Heart right ventricle (tissue), 16 donors: ENCODE measurements around the gene LCE3E. TPM values are rescaled to one million over a fixed set of nuclear protein-coding genes. Genes with fewer than 3 reads are reported as not detected.

Source experiments
- ATAC-seq, 8 donors: fragments of 200-7000 bp; cut with Tn5 transposase; one replicate each; pipeline ENCODE4 v1.9.1; 2020; ENCODE audit warnings: mild to moderate bottlenecking in 8 of 8, moderate library complexity in 8 of 8, moderate number of reproducible peaks in 1 of 8
- DNase-seq, 2 donors: peaks; one replicate each; pipeline ENCODE4 v3.0.0-alpha.2; 2020
- H3K27ac ChIP-seq, 10 donors: fragments of 200-600 bp; sonication (generic) in 2 of 10; one replicate each; pipeline versions ENCODE4 v1.5.0 to v1.8.0; 2020 to 2022; ENCODE audit warnings: mild to moderate bottlenecking in 3 of 10
- H3K27me3 ChIP-seq, 7 donors: fragments of 200-600 bp; one replicate each; pipeline ENCODE4 v1.8.0; 2021 to 2022; ENCODE audit warnings: mild to moderate bottlenecking in 2 of 7
- H3K36me3 ChIP-seq, 9 donors: fragments of 200-600 bp; sonication (generic) in 1 of 9; one replicate each; pipeline versions ENCODE4 v1.5.0 to v1.8.0; 2020 to 2022; ENCODE audit warnings: mild to moderate bottlenecking in 2 of 9
- H3K4me1 ChIP-seq, 9 donors: fragments of 200-600 bp; sonication (generic) in 1 of 9; one replicate each; pipeline versions ENCODE4 v1.5.0 to v1.8.0; 2020 to 2022; ENCODE audit warnings: mild to moderate bottlenecking in 4 of 9
- H3K4me3 ChIP-seq, 10 donors: fragments of 200-600 bp; sonication (generic) in 2 of 10; one replicate each; pipeline versions ENCODE4 v1.5.0 to v1.8.0; 2020 to 2022; ENCODE audit warnings: mild to moderate bottlenecking in 7 of 10, moderate library complexity in 2 of 10
- H3K9me3 ChIP-seq, 11 donors: fragments of 200-600 bp in 10 of 11; sonication (generic) in 2 of 11; one replicate each; pipeline versions ENCODE4 v1.5.0 to v1.8.0; 2013 to 2022; ENCODE audit warnings: mild to moderate bottlenecking in 2 of 11, control low read depth in 1 of 11, moderate library complexity in 1 of 11
- CTCF ChIP-seq, 9 donors: fragments of 200-600 bp; sonication (generic) in 2 of 9; IDR thresholded peaks; one replicate each; pipeline versions ENCODE4 v1.5.0 to v1.8.0; 2021 to 2022; ENCODE audit warnings: antibody characterized with exemption in 9 of 9, mild to moderate bottlenecking in 5 of 9, moderate library complexity in 1 of 9
- WGBS, 2 donors: extraction: QIAGEN DNeasy Blood & Tissue Kit; methylation state at CpG; one replicate each; pipeline ENCODE4 v1.1.7; 2013; ENCODE audit warnings: inconsistent platforms in 1 of 2; 5-methylcytosine and 5-hydroxymethylcytosine counted together
- intact Hi-C, 10 donors: fragments of 100-400 bp; cut with DNase I; formaldehyde crosslinking; loops; one replicate each; pipeline versions ENCODE4 v1.11.1 to v1.14.2; 2022
- long read RNA-seq, 3 donors: library from polyadenylated mRNA; unstranded; transcript quantifications; one replicate each; pipeline ENCODE4 v2.0.0, GENCODE V29; 2020 to 2021
- polyA plus RNA-seq, 2 donors: library from polyadenylated mRNA; stranded (reverse); fragments of 200-250 nt; gene quantifications; one replicate each; pipeline ENCODE4 v1.2.3, GENCODE V29; 2013
- total RNA-seq, 10 donors: library from RNA; stranded (reverse); fragmentation: NEBNext Ultra II Directional in 3 of 10; extraction: Animal tissue kit (Norgen Biotek cat#: 25700) in 3 of 10; gene quantifications; one replicate each; pipeline versions ENCODE4 v1.2.1 to v1.2.4, GENCODE V29; 2021 to 2023
- donor health status: Arrhythmogenic right ventricular cardiomyopathy.
- donor health status: ischemic (EF 13 %, LVEDD 7.1; RV severe dilation, severe dysfunction).
- donor health status: healthy with polysubstance abuse.
- donor health status: DM: no; HTN: yes; CAD: no.
- donor health status: DM: no; HTN: no; CAD: no.
- donor health status: ischemic (EF 25% LVEDD 6.9; RV normal size, moderate dysfunction).
- donor health status: ischemic (EF 25% LVEDD 5.7; RV mildly dilated, moderate dysfunction).
- donor health status: healthy.
- donor health status: DM: yes; HTN: yes; CAD: no.
- donor health status: Ischemic cardiomyopathy.
- donor health status: ischemic (EF 35%, LVEDD 5.7; RV mildly dilated, moderate dysfunction).
- donor health status: nonischemic (EF 11% LVEDD 7.7; RV severe dilation, severe dysfunction).
- donor health status: DM: yes; HTN: yes; CAD: no.
- donor health status: PGD.
- donor health status: ischemic (EF 29% LVEDD 5.4; RV normal size, mild dysfunction).
- donor health status: nonischemic (EF 23%, LVEDD 6.1; RV moderate dilation, normal function).

Gene LCE3E
- not detected for total RNA-seq
- polyA plus RNA-seq: not detected
- long read RNA-seq, donor 1: 0 reads
- long read RNA-seq, donor 2: 0 reads
- long read RNA-seq, donor 3: 0 reads

- TF ChIP-seq CTCF (IDR thresholded peaks at IDR 0.05): no peak
- Histone ChIP-seq H3K27me3 (peaks cover 0 to 3% (median 0%) of the 10 kb centered on the region in 7 donors), H3K4me3 (no peak within 1 kb of the TSS), H3K36me3 (no peaks in the 10 kb centered on the region), H3K9me3 (peaks cover 0 to 31% (median 12%) of the 10 kb centered on the region in 11 donors), H3K27ac (no peak within 1 kb of the TSS), H3K4me1 (no peaks in the 10 kb centered on the region)
- no peak for DNase-seq
- intact Hi-C loops: no loop called here
- WGBS, 2 donors: 57 to 77% methylated on average over 1 of the region's 1 CpG
- ATAC-seq: no peak
These were observed at the start of gene LCE3E for GRCh38 chr1:152566681-152567080. TSS of gene LCE3E (minus strand) at chr1:152566780. CDS start at chr1:152566208, 572 bp downstream.

- Histone ChIP-seq H3K27ac (no peak within 1 kb of the TSS), H3K27me3 (peaks cover 0 to 22% (median 0%) of the 10 kb centered on the region in 7 donors), H3K4me1 (no peaks in the 10 kb centered on the region), H3K36me3 (no peaks in the 10 kb centered on the region), H3K9me3 (peaks cover 0 to 13% (median 3%) of the 10 kb centered on the region in 11 donors), H3K4me3 (no peak within 1 kb of the TSS)
- intact Hi-C loops: no loop called here
- DNase-seq (no peak), ATAC-seq (no peak)
- WGBS, 2 donors: 82 to 95% methylated on average over 1 of the region's 1 CpG
- TF ChIP-seq CTCF (IDR thresholded peaks at IDR 0.05): no peak
These were observed 46.9 kb upstream of the LCE3E start, which contains the start of gene LCE3B for GRCh38 chr1:152613511-152613910. TSS of gene LCE3B (plus strand) at chr1:152613811. CDS start at chr1:152613811, 0 bp downstream.

GRCh38 chr1:152599934-152600333, 33.4 kb upstream of the LCE3E start, which contains the start of gene LCE3C:
TSS of gene LCE3C (plus strand) at chr1:152600234. CDS start at chr1:152600732, 498 bp downstream.
- H3K36me3 ChIP-seq: no peaks in the 10 kb centered on the region
- H3K27me3 ChIP-seq: no peaks in the 10 kb centered on the region
- DNase-seq: no peak
- no peak for ATAC-seq
- H3K27ac ChIP-seq: no peak within 1 kb of the TSS
- intact Hi-C loops: no loop called here
- no peaks in the 10 kb centered on the region for H3K4me1 ChIP-seq
- WGBS, 2 donors: 65 to 69% methylated on average over 4 of the region's 4 CpGs
- H3K4me3 ChIP-seq: no peak within 1 kb of the TSS
- peaks cover 0 to 26% (median 0%) of the 10 kb centered on the region in 11 donors for H3K9me3 ChIP-seq
- TF ChIP-seq CTCF (IDR thresholded peaks at IDR 0.05): no peak

- intact Hi-C loops: no loop called here
- DNase-seq: no peak
- H3K4me3 ChIP-seq: no peak overlapping the region
- peaks cover 0 to 39% (median 0%) of the 10 kb centered on the region in 11 donors for H3K9me3 ChIP-seq
- no peak overlapping the region for H3K27ac ChIP-seq
- H3K27me3 ChIP-seq: no peaks in the 10 kb centered on the region
- TF ChIP-seq CTCF (IDR thresholded peaks at IDR 0.05): no peak
- H3K4me1 ChIP-seq: no peaks in the 10 kb centered on the region
- WGBS, 2 donors: 71 to 76% methylated on average over 2 of the region's 2 CpGs
- no peak for ATAC-seq
- no peaks in the 10 kb centered on the region for H3K36me3 ChIP-seq
These were observed 30.4 kb upstream of the LCE3E start for GRCh38 chr1:152596986-152597385.
